ENCODE results near the gene HECW1.

Gene HECW1

DNA sequence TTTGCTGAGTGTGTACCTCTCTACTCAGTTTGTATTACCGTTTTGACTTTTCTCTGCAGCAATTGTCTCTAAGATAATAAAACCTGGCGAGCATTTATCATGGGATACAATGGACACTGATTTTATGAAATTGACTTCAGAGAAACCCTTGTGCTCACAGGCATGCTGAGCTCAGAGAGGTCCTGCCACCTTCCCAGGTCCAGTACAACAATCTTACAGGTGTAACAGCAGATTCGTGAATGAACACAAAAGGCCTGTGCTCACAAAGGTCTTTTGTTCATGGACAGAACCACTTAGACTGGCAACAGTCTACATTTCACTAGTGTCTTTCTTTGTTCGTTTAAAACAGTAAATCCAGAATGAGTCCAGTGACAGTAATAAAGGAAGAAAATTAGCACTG, 43.2 kb downstream of the HECW1 start:
- Histone ChIP-seq H3K4me1 (ENCODE audit: control insufficient read depth, insufficient read depth, low read length) (no peaks in the 10 kb centered on the region), H3K36me3 (ENCODE audit: insufficient read depth, low read length) (no peaks in the 10 kb centered on the region), H3K4me3 (ENCODE audit: low read length) (no peak overlapping the region), H3K27me3 (ENCODE audit: control insufficient read depth, insufficient read depth, low read length) (peaks cover 41% of the 10 kb centered on the region), H3K9ac (ENCODE audit: low read depth, low read length) (no peak overlapping the region), H3K9me3 (replicated peaks; ENCODE audit: low read length) (no peaks in the 10 kb centered on the region), H3K4me2 (ENCODE audit: low read length) (no peak overlapping the region)

DNA sequence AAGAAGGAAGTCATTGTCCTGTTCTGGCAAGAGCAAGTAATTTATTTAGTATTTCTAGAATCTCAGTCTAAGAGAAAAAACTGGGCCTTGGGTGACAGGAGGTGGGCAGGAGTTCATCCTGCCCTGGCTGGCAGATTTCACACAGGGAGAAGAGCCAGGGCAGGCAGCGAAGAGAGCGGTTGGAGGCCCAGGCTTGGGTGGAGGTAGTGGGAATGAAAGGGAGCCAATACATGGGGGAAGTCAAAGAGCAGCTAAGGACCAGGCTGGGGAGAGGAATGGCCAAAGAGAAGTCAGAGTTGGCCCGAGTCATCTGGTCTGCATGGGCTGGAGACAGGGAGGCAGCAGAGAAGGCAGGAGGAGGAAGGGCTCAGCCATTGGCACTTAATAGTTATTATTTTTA, 51.4 kb downstream of the HECW1 start:
- Histone ChIP-seq H3K4me2 (ENCODE audit: low read length) (no peak overlapping the region), H3K36me3 (ENCODE audit: insufficient read depth, low read length) (no peaks in the 10 kb centered on the region), H3K27me3 (ENCODE audit: control insufficient read depth, insufficient read depth, low read length) (peaks cover under 1% of the 10 kb centered on the region), H3K4me1 (ENCODE audit: control insufficient read depth, insufficient read depth, low read length) (peaks cover 11% of the 10 kb centered on the region), H3K9ac (ENCODE audit: low read depth, low read length) (no peak overlapping the region), H3K9me3 (replicated peaks; ENCODE audit: low read length) (no peaks in the 10 kb centered on the region), H3K4me3 (ENCODE audit: low read length) (no peak overlapping the region)

DNA sequence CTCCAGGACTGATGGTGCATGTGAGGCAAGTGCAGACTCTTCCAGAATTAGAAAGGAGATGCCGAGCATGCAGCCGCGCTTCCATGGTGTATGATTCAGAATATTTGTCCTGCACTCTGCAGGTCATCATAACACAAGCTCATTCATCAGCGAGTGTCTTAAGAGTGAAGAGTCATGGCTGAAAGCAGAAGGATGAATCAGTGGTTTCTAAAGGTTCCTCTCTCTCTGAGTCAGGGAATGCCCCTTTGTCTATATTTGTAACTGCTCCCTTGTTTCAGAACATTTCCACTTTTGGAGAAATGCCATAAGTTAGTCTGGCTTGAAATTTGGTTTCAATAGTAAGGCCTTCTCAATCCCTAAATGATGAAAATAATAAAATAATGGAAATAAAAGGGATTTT, 52.3 kb downstream of the HECW1 start:
- Histone ChIP-seq H3K9me3 (replicated peaks; ENCODE audit: low read length) (no peaks in the 10 kb centered on the region), H3K4me1 (ENCODE audit: control insufficient read depth, insufficient read depth, low read length) (peaks cover 11% of the 10 kb centered on the region), H3K9ac (ENCODE audit: low read depth, low read length) (no peak overlapping the region), H3K4me2 (ENCODE audit: low read length) (peak overlapping the region; percentile 23), H3K4me3 (ENCODE audit: low read length) (no peak overlapping the region), H3K27me3 (ENCODE audit: control insufficient read depth, insufficient read depth, low read length) (peaks cover 3% of the 10 kb centered on the region), H3K36me3 (ENCODE audit: insufficient read depth, low read length) (no peaks in the 10 kb centered on the region)

DNA sequence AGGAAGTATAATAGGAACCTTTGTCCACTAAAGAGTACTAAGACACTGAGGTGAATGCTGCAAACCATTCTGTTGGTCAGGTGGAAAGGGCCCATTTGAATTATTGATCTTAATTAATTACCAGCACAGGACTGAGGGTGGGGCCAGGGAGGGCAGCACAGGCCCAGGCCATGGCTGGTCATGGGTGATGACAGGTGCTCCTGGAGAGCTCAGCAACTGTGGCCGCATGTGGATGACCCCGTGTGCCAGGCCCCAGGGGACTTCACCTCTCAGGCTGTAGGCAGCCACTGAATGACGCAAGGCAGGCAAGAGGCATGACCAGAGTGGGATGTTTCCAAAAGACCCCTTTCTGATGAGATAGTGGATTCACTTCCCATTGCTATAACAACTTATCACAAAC, 54.2 kb downstream of the HECW1 start:
- H3K4me2 ChIP-seq (ENCODE audit: low read length): no peak overlapping the region
- H3K27me3 ChIP-seq (ENCODE audit: control insufficient read depth, insufficient read depth, low read length): peaks cover 3% of the 10 kb centered on the region
- H3K4me1 ChIP-seq (ENCODE audit: control insufficient read depth, insufficient read depth, low read length): peaks cover 11% of the 10 kb centered on the region
- no peaks in the 10 kb centered on the region for H3K9me3 ChIP-seq (replicated peaks; ENCODE audit: low read length)
- no peak overlapping the region for H3K4me3 ChIP-seq (ENCODE audit: low read length)
- no peak overlapping the region for H3K9ac ChIP-seq (ENCODE audit: low read depth, low read length)
- no peaks in the 10 kb centered on the region for H3K36me3 ChIP-seq (ENCODE audit: insufficient read depth, low read length)

DNA sequence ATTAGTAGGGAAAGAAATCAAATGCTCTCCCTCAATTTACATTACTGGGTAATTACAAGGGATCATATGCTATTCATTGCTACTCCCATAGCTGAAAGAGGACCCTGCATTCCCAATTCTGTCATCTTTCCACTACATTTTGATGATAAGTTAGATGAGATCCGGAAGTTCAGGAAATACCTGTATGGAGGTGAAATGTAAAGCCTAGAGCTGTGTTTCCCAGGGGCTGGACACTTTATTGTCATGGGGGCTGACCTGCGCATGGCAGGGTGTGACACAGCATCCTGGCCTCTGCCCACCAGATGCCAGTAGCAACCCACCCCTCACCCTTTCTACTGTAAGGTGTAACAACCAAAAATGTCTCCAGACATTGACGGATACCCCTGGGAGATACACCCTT, 56.6 kb downstream of the HECW1 start:
- Histone ChIP-seq H3K9me3 (replicated peaks; ENCODE audit: low read length) (no peaks in the 10 kb centered on the region), H3K27me3 (ENCODE audit: control insufficient read depth, insufficient read depth, low read length) (peaks cover 11% of the 10 kb centered on the region), H3K4me2 (ENCODE audit: low read length) (no peak overlapping the region), H3K4me1 (ENCODE audit: control insufficient read depth, insufficient read depth, low read length) (peaks cover 11% of the 10 kb centered on the region), H3K4me3 (ENCODE audit: low read length) (no peak overlapping the region), H3K9ac (ENCODE audit: low read depth, low read length) (no peak overlapping the region), H3K36me3 (ENCODE audit: insufficient read depth, low read length) (no peaks in the 10 kb centered on the region)

DNA sequence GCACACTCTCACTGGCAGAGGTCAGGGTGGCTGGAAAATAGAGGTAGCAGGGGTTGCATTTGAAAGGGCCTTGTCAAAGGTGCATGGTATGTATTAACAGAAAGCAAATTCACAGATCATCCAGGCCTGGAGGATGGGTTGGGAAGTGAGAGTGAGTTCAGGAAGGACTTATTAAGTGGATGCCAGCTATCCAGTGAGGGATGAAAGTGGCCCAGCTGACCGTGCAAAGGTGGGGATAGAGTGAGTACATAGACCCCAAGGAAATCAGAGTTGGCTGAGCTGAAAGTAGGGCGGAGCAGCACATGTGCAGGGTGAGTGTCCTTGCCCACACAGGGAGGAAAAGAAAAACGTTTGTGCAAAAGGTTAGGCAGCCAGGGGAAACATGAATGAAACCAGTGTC, 58.1 kb downstream of the HECW1 start:
- no peak overlapping the region for H3K9ac ChIP-seq (ENCODE audit: low read depth, low read length)
- H3K9me3 ChIP-seq (replicated peaks; ENCODE audit: low read length): no peaks in the 10 kb centered on the region
- no peaks in the 10 kb centered on the region for H3K4me1 ChIP-seq (ENCODE audit: control insufficient read depth, insufficient read depth, low read length)
- H3K4me3 ChIP-seq (ENCODE audit: low read length): no peak overlapping the region
- peaks cover 24% of the 10 kb centered on the region for H3K27me3 ChIP-seq (ENCODE audit: control insufficient read depth, insufficient read depth, low read length)
- no peak overlapping the region for H3K4me2 ChIP-seq (ENCODE audit: low read length)
- H3K36me3 ChIP-seq (ENCODE audit: insufficient read depth, low read length): no peaks in the 10 kb centered on the region

DNA sequence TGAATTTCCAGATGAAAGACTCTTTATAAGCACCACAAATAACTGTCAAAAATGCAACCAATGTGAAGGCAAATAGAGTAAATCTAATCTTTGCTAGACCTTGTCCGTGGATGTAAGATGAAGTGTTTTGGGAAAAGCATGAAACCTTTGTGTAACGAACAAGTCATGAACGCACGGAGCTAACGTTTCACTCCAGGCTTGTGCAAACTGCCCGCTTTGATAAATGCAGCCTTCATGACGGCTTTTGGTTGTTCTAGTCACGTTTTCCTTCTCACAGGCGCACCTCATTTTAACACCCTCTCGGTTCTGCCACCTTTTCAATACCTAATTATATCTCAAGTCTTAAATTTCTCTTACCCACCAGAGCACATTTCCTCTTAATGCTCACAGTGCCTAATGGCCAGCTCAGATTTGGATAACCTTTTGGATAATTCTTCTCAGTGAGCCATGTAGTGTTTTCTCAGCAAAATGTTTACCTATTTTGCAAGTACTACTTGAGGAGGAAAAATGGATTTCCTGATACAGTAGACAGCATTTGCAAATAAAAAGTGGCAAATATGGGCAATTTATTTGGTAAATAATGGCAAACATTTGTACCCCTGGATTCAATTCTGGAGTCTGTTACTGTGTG, 63.2 kb downstream of the HECW1 start:
- H3K4me2 ChIP-seq (ENCODE audit: low read length): no peak overlapping the region
- no peak overlapping the region for H3K9ac ChIP-seq (ENCODE audit: low read depth, low read length)
- H3K9me3 ChIP-seq (replicated peaks; ENCODE audit: low read length): no peaks in the 10 kb centered on the region
- peaks cover 44% of the 10 kb centered on the region for H3K27me3 ChIP-seq (ENCODE audit: control insufficient read depth, insufficient read depth, low read length)
- no peaks in the 10 kb centered on the region for H3K4me1 ChIP-seq (ENCODE audit: control insufficient read depth, insufficient read depth, low read length)
- H3K4me3 ChIP-seq (ENCODE audit: low read length): no peak overlapping the region
- H3K36me3 ChIP-seq (ENCODE audit: insufficient read depth, low read length): no peaks in the 10 kb centered on the region

DNA sequence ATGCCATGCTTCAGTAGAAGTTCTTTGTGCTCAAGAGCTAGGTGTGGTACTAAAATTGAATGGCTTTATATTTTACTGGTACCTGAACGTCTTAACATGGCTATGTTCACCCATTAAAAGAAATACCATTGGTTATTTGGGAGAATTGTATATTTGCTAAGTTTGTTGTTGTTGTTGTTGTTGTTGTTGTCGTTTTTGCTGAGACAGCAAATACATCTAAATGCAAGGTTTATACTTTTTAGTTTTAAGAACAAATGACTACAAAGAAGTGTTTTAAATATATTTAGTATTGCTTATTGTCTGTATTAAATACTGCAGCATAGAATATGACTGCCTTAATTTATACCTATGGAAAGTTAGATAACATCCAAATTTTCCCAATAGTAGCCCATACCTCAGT, 66.9 kb downstream of the HECW1 start:
- peaks cover 34% of the 10 kb centered on the region for H3K27me3 ChIP-seq (ENCODE audit: control insufficient read depth, insufficient read depth, low read length)
- no peak overlapping the region for H3K9ac ChIP-seq (ENCODE audit: low read depth, low read length)
- no peak overlapping the region for H3K4me3 ChIP-seq (ENCODE audit: low read length)
- H3K4me1 ChIP-seq (ENCODE audit: control insufficient read depth, insufficient read depth, low read length): no peaks in the 10 kb centered on the region
- no peaks in the 10 kb centered on the region for H3K36me3 ChIP-seq (ENCODE audit: insufficient read depth, low read length)
- no peaks in the 10 kb centered on the region for H3K9me3 ChIP-seq (replicated peaks; ENCODE audit: low read length)
- H3K4me2 ChIP-seq (ENCODE audit: low read length): no peak overlapping the region

DNA sequence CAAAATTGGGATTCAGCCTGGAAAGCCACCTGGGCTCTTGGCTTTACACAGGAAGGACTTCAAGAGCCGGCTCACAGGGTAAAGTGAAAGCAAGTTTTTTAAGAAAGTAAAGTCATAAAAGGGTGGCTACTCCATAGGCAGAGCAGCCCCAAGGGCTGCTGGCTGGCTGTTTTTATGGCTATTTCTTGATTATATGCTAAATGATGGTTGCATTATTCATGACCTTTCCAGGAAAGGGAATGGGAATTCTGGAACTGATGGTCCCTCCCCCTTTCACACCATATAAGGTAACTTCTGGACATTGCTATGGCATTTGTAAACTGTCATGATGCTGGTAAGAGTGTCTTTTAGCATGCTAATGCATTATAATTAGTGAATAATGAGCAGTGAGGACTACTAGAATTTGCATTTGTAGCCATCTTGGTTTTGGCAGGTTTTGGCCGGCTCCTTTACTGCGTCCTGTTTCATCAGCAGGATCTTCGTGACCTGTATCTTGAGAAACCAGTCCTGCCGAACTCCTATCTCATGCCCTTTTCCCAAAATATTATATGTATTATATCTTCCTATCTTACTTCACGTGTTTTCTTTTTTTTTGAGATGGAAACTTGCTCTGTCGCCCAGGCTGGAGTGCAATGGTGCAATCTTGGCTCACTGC, 80.5 kb downstream of the HECW1 start:
- Histone ChIP-seq H3K4me2 (ENCODE audit: low read length) (no peak overlapping the region), H3K9ac (ENCODE audit: low read depth, low read length) (no peak overlapping the region), H3K9me3 (replicated peaks; ENCODE audit: low read length) (no peaks in the 10 kb centered on the region), H3K36me3 (ENCODE audit: insufficient read depth, low read length) (no peaks in the 10 kb centered on the region), H3K4me3 (ENCODE audit: low read length) (no peak overlapping the region), H3K4me1 (ENCODE audit: control insufficient read depth, insufficient read depth, low read length) (no peaks in the 10 kb centered on the region), H3K27me3 (ENCODE audit: control insufficient read depth, insufficient read depth, low read length) (peaks cover 6% of the 10 kb centered on the region)

DNA sequence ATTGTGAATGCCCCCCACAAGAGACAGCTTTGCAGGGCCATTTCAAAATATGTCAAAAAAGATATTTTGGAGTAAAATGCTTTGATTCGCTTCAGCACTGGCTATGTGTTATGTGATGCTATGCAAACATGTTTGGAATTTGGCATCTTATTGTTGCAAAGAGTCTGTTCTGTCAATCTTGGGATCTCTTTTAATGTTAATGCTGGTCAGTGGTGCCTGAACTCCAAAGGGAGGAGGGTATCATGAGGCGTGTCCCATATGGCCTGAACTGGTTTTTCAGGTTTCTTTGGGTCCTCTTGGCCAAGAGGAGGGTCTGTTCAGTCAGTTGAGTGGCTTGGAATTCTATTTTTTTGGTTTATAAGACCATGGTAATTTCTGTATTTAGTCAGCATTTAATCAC, 81.4 kb downstream of the HECW1 start:
- H3K9ac ChIP-seq (ENCODE audit: low read depth, low read length): no peak overlapping the region
- peaks cover 5% of the 10 kb centered on the region for H3K4me1 ChIP-seq (ENCODE audit: control insufficient read depth, insufficient read depth, low read length)
- no peak overlapping the region for H3K4me3 ChIP-seq (ENCODE audit: low read length)
- H3K27me3 ChIP-seq (ENCODE audit: control insufficient read depth, insufficient read depth, low read length): peaks cover 6% of the 10 kb centered on the region
- no peaks in the 10 kb centered on the region for H3K9me3 ChIP-seq (replicated peaks; ENCODE audit: low read length)
- no peaks in the 10 kb centered on the region for H3K36me3 ChIP-seq (ENCODE audit: insufficient read depth, low read length)
- H3K4me2 ChIP-seq (ENCODE audit: low read length): no peak overlapping the region

DNA sequence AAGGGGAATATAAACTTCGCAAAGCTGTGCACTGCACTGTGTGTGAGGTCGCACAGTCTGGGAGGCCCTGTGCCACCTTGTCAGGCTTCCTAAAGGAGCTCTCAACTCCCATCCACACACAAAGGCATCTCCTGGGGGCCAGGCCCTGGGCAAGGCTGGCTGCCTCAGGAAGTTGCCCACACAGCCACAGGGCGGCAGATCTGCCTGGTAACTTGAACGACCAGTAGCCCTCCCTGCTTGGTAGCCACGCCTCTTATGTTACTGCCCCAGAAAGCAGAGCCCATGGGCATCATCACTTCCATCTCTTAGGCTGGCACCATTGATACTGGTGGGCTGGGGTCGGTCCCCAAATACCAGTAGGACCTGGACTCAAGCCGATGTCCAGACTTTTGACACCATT, 82.8 kb downstream of the HECW1 start:
- Histone ChIP-seq H3K9me3 (replicated peaks; ENCODE audit: low read length) (no peaks in the 10 kb centered on the region), H3K27me3 (ENCODE audit: control insufficient read depth, insufficient read depth, low read length) (peaks cover 6% of the 10 kb centered on the region), H3K9ac (ENCODE audit: low read depth, low read length) (no peak overlapping the region), H3K4me2 (ENCODE audit: low read length) (no peak overlapping the region), H3K4me1 (ENCODE audit: control insufficient read depth, insufficient read depth, low read length) (peaks cover 15% of the 10 kb centered on the region), H3K4me3 (ENCODE audit: low read length) (no peak overlapping the region), H3K36me3 (ENCODE audit: insufficient read depth, low read length) (no peaks in the 10 kb centered on the region)

DNA sequence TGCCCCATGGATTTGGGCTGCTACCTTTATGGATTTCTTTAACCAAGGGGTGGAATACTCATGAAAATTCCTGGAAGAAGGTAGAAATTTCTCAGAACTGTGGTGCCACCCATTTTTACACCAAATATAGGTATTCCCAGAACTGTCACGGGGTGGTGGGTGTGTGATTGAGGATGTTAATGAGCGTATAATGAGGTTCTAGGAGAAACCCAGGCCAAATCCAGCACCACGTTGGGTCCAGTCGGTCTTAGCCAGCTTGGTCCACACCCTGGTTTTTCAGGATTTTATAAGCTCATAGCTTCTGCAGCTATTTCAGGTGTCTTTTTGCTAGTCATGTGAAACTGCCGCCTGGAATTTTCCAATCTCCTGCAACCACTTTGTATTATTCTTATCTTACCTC, 83.3 kb downstream of the HECW1 start:
- peaks cover 15% of the 10 kb centered on the region for H3K4me1 ChIP-seq (ENCODE audit: control insufficient read depth, insufficient read depth, low read length)
- no peak overlapping the region for H3K9ac ChIP-seq (ENCODE audit: low read depth, low read length)
- no peak overlapping the region for H3K4me2 ChIP-seq (ENCODE audit: low read length)
- H3K4me3 ChIP-seq (ENCODE audit: low read length): no peak overlapping the region
- H3K36me3 ChIP-seq (ENCODE audit: insufficient read depth, low read length): no peaks in the 10 kb centered on the region
- H3K9me3 ChIP-seq (replicated peaks; ENCODE audit: low read length): no peaks in the 10 kb centered on the region
- H3K27me3 ChIP-seq (ENCODE audit: control insufficient read depth, insufficient read depth, low read length): peaks cover 6% of the 10 kb centered on the region

Data from skeletal muscle satellite cell (primary cell).